ENCODE measurements around the gene THSD8. TPM values are rescaled to one million over a fixed set of nuclear protein-coding genes. Genes with fewer than 3 reads are reported as not detected.

The THSD8 gene
- total RNA-seq, 4 donors from 2014 or later = 0.67 TPM; not detected in 3

GRCh38 chr19:12779162-12779993 lies 22.5 kb upstream of the THSD8 start:
- H3K27ac ChIP-seq = peak overlapping the region; percentile 92 to 98 (median 98)
- TF ChIP-seq POLR2A (IDR thresholded peaks at IDR 0.05) (no peak), CTCF (IDR thresholded peaks at IDR 0.05) (no peak)
- H3K9me3 ChIP-seq = no peaks in the 10 kb centered on the region
- H3K36me3 ChIP-seq = no peaks in the 10 kb centered on the region
- H3K4me3 ChIP-seq (replicated peaks in 1 of 3) = peak overlapping the region in 1 of 3 donors; percentile 69
- WGBS, 2 donors = 63 to 72% methylated on average over 12 to 15 of the region's 15 CpGs
- no peaks in the 10 kb centered on the region for H3K27me3 ChIP-seq
- DNase-seq = peak in 1 of 2 donors; percentile 30
- peaks cover 39 to 50% of the 10 kb centered on the region in 2 donors for H3K4me1 ChIP-seq
- intact Hi-C loops (cut with DNase I) = no loop called here

GRCh38 chr19:12782174-12782423 lies 19.8 kb upstream of the THSD8 start:
- intact Hi-C loops (cut with DNase I) = no loop called here
- Histone ChIP-seq H3K27me3 (no peaks in the 10 kb centered on the region), H3K4me3 (replicated peaks in 1 of 3) (peak overlapping the region in 1 of 3 donors; percentile 46), H3K27ac (peak overlapping the region; percentile 96 to 99 (median 96)), H3K4me1 (peaks cover 51 to 71% of the 10 kb centered on the region in 2 donors), H3K9me3 (no peaks in the 10 kb centered on the region), H3K36me3 (no peaks in the 10 kb centered on the region)
- DNase-seq = peak; percentile 74 to 79
- TF ChIP-seq CTCF (IDR thresholded peaks at IDR 0.05) (peak in 1 of 6 experiments; percentile 1), POLR2A (IDR thresholded peaks at IDR 0.05) (no peak)
- WGBS, 2 donors = 3 to 8% methylated on average over 8 to 12 of the region's 12 CpGs

GRCh38 chr19:12782424-12783290 lies 19.2 kb upstream of the THSD8 start:
- peaks cover 56 to 73% of the 10 kb centered on the region in 2 donors for H3K4me1 ChIP-seq
- H3K27ac ChIP-seq = peak overlapping the region; percentile 96 to 99 (median 96)
- H3K9me3 ChIP-seq = no peaks in the 10 kb centered on the region
- no peaks in the 10 kb centered on the region for H3K27me3 ChIP-seq
- peak; percentile 84 to 85 for DNase-seq
- TF ChIP-seq CTCF (IDR thresholded peaks at IDR 0.05) (peak in 2 of 6 experiments; percentile 0 to 13), POLR2A (IDR thresholded peaks at IDR 0.05) (peak; percentile 49 to 61)
- WGBS, 2 donors = 0 to 4% methylated on average over 4 to 14 of the region's 88 CpGs
- peak overlapping the region in 2 of 3 donors; percentile 10 to 46 for H3K4me3 ChIP-seq (replicated peaks in 1 of 3)
- intact Hi-C loops (cut with DNase I) = no loop called here
- H3K36me3 ChIP-seq = no peaks in the 10 kb centered on the region

- intact Hi-C loops (cut with DNase I) = no loop called here
- H3K27ac ChIP-seq = peak overlapping the region; percentile 96 to 99 (median 96)
- 13 to 17% methylated on average over 10 to 11 of the region's 16 CpGs for WGBS, 2 donors
- H3K36me3 ChIP-seq = no peaks in the 10 kb centered on the region
- H3K4me3 ChIP-seq (replicated peaks in 1 of 3) = peak overlapping the region in 1 of 3 donors; percentile 46
- H3K27me3 ChIP-seq = no peaks in the 10 kb centered on the region
- no peaks in the 10 kb centered on the region for H3K9me3 ChIP-seq
- DNase-seq = no peak
- TF ChIP-seq POLR2A (IDR thresholded peaks at IDR 0.05) = peak in 1 of 2 donors; percentile 32
- TF ChIP-seq CTCF (IDR thresholded peaks at IDR 0.05) = no peak
- peaks cover 60 to 80% of the 10 kb centered on the region in 2 donors for H3K4me1 ChIP-seq
Measured at GRCh38 chr19:12783291-12783848, 18.5 kb upstream of the THSD8 start.

All from thyroid gland (tissue), 4 donors.